Stimulated activated CD4-positive, alpha-beta T cell treated with anti-CD3 and anti-CD28 coated beads, Interleukin-1b, Interleukin-23, amount 100 ng/mL, for 1 hour (primary cell): ENCODE data around the gene LAMTOR2.

Experiments
- DNase-seq, 2 donors: peaks; one replicate each; pipeline ENCODE4 v3.0.0-alpha.2; 2020; ENCODE audit warnings: low read depth in 2 of 2

Gene LAMTOR2

DNA sequence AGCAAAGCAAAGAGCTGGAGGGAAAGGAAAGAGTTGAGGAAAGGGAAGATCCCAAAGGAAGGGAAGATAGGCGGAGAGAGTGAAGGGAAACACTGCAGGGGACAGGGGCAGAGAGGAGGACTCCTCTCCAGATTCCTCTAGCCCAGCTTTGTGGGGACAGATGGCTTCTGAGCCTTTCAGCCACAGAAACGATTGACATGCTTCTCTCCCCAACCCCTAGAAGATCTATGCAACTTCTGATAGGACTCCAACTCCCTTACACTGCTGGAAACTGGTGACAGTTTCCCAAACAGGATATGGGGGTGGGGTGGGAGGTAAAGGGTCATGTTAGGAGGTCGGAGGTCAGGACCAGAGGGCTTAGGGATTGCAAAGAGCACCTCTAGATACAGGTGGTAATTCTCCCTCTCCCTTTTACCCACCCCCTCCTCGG is 21.2 kb downstream of the LAMTOR2 start:
- no peak for DNase-seq

DNA sequence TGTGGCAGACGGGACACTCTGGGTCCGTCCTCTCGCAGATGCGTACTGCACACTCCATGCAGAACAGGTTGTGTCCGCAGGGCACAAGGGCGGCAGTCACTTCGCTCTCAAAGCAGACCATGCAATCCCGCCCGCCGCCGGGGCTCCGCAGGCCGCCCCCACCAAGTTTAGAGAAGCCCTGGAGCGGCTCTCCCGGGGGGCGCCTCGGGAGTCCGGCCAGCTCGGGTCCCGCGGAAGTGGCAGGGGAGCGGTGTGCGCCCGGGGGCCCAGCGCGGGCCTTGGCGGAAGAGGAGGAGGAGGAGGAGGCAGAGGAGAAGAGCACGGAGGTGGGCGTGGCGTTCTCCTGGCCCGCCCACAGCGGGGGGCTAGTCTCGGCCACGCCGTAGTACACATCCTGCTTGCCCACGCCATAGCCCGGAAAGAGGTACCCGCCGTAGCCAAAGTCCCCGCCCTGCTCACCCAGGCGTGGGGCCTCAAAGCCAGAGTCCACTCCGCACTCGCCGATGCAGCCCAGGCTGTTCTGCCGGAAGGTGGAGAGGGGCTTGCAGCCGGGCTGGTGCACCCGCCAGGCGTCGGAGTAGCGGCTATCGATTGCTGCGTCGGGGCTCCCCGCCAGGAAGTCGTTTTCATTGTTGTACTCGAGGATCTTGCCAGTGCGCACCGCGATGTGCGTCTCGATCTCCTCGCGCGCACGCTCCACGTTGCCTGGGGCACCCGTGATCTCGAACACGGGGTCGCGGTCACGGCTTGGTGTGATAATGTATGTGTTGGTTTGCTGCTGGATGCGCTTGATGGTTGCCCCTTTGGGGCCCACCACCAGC is 22.2 kb downstream of the LAMTOR2 start:
- no peak for DNase-seq

DNA sequence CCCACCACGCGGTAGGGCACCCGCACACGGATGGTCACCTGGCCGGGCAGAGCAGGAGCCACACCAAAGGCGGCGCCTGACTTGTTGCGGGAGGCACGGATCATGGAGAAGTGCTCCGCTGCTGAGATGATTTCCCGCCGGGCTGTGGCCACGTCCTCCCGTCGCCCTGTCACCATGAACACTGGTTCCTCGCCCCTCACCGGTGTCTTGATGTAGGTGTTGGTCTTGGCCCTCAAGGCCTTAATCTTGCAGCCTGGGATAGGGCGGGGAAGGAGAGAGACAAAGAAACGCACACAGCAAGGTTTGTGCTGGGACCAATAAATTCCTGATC is 22.8 kb downstream of the LAMTOR2 start:
- DNase-seq: no peak

DNA sequence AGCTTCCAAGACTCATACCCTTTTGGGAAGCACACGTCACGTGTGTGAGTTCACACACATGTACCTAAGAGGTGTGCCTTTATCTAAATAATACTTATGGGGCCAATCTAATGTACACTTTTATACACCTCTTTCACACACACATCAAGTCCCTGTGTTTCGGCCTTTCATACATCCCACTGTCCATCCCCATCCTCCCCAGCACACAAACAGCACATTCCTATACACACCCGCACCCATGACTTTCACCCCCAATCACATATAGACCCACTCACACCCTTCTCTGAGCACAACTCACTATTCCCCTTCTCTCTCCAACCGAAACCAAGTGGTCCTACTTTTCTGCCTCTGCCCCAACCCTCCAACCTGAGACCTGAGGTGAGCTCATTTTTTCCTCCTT is 24.1 kb downstream of the LAMTOR2 start:
- DNase-seq: no peak

DNA sequence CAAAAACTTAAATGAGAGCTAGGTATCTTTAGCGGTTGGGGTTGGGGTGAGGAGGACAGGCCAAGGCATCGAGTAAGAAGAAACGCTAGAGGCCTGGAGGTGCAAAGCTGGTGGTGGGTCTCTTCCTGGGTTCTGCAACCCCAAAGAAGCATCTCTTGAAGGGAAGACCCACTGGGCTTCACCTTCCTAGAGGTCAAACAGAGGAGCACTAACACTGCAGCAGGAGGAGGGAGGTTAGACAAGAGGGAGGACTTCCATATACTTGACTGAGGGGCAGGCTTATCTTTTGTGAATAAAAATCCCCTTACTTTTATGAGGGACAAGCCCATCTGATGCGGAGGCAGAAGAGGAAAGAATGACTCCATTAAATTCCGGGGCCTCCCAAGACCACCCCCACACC is 25.2 kb downstream of the LAMTOR2 start:
- no peak for DNase-seq

DNA sequence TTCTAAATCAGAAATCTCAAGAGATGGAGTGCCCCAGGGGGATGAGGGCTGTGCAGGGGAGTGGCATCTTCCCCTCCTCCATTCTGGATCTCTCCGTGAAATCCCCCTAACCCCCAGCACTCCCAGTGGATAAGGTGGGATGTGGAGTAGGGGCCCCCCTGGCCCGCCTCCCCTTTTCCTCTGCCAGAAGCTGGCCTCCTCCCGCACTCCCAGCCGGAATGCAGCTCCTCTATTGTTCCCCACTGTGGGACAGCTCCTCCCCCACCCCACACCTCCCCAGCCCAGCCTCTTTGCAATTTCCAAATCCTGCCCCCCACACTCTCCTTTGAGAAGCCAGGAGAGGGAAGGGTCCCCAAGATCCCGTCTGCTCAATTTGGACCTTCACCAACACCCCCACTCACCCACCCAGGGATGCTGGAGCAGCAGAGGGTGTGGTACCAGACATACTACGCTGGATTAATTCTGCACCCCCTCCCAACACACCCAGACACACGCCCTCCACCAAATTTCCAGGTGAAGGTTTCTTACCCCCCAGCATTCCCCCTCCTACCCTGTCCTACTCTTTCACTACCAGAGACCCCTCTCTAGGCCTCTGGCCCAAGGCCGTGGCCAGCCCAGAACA is 25.8 kb downstream of the LAMTOR2 start:
- no peak for DNase-seq

DNA sequence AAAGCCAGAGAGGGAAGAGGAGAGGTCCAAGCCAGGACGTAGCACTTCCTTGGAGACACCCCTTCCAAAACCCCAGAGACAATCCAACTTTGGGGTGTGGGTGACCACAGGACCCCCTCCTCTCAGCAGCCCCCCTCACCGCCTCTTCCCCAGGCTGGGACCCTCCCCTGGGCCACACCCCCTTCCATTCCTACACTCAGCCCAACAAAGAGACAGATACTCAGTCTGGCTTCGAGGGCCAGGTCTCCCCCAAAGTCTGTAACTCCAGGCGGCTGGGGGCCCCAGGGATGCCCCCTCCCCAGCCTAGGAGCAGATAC is 26.2 kb downstream of the LAMTOR2 start:
- no peak for DNase-seq

DNA sequence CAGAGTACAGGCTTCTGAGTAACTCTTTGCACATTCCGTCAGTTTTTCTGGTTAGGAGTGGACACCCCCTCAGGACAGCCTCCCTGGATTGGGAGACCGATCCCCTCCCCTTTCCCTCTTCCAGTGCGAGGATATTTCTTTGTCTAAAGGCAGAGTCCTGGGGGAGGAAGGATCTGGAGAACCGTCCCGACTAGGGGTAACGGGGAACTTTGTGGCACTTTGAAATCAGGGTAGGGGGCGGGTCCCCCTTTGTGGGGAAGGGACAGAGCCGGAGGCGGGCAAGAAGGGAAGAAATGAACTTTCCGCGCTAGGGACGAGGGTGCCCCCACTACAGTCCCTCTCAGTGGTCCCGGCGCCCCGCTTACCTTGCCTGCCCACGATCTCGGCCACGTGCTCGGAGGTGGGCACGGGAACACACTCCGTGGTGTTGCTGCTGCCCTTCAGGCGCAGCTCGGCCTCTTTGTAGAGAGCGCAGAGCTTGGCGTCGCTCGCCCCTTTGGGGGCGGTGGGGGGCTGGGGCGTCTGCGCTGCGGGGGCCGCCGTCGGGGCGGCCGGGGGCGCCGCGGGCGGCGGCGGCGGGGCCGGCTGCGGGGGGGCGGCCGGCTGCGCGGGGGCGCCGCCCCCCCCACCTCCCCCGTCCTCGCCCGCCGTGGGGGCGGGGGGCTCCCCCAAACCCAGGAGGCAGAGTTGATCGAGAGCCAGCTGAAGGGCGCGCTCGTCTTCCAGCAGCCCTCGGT is 26.8 kb downstream of the LAMTOR2 start:
- no peak for DNase-seq

DNA sequence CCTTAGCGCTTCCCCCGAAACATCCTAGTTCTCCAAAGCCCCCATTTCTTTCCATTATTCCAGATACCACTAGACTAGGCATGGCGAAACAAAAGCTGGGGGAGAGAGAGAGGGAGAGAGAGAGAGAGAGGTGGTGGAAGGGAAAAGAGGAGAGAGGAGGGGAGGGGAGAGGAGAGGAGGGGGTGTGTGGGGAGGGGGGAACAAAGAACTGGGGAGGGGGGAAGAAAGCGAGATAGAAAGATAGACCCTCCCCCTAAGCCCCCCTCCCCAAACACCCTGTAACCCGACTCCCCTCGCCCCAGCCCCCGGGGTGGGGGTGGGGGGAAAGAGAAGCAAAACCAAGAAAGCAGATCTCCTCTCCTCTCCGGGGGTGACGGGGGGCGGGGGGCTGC is 27.3 kb downstream of the LAMTOR2 start:
- DNase-seq: no peak

DNA sequence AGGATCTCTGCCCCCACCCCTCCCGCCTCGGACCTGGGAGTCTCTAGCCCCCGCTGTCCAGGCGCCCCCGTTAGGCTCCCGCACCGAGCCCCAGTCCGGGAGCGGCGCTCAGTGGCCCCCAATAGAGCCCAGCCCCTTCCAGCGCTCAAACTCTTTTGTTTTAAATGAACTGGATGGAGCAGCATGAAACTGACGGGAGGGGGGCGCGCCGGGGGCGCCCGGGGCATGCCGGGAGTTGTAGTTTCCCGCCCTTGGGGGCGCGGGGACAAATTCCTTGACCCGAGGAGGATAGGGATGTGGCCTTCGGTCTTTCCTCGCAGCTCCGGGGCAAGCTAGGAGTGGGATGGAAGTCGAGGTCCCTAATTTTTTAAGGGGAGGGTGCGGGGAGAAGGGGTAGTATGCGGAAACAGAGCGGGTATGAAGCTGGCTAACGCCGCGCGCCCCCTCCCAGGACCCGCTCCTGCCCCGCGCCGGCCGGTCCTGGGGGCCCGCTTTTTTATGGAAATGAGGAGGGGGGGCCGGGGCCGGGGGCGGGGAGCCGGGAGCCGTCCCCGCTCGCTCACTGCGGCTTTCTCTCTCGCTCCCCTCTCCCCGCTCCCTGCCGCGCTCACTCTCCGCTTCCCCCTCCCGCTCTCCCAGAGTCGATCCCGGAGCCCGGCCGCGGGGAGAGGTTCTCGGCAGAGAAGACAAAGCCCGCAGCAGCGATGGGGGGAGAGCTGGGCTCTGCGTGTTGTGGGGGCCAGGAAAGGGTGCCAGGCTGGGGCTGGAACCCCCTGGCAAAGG is 27.9 kb downstream of the LAMTOR2 start, which contains the start of gene MEX3A:
Gene MEX3A (minus strand): TSS at position 157 of the 783 bp plus-strand sequence. CDS start 467 bp downstream, outside the sequence.
- peak in 1 of 2 donors; percentile 41 for DNase-seq

DNA sequence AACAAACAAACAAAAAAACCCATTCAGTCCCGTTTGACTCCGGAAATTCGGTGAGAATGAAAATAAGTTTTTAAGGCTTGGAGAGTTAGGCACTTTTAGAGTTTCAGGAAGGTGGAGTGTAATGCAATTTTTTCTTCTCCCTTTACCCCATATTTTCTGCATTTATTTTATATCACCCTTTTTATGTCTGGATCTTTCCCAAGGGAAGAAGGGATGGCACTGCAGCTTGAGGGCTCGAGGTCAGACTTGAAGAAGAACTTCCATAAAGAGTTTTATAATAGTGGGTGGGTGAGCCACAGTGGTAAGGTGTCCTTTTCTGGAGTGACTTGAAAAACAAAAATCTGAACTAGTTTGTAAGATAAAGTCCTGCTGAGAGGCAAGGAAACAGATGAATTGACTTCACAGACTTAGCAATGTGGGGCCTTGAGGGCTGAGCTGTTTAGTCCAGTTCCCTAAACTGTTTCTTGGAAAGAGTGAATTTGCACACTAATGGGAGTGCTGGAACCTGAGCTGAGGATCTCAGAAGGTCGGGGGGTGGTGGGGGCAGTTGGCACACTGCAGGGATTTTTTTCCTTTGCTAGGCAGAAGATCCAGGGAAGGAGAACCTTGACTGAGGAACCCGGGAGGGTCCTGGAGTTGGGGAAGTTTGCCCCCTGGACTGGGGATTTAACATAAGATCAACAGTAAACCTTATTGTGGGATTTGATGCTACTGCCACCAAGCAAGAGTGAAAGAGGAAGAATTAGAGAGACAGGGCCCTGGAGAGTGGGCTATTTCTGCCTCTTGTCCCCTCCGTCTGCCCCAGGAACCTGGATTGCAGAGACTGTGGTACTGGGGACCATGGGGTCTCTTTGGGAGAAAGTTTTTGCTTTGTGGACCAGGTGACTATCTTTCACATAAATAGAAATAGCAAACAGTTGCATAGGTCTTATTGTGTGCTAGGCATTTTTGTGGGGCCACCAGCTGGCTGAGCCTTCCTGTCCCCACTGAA is 29.5 kb downstream of the LAMTOR2 start:
- no peak for DNase-seq

DNA sequence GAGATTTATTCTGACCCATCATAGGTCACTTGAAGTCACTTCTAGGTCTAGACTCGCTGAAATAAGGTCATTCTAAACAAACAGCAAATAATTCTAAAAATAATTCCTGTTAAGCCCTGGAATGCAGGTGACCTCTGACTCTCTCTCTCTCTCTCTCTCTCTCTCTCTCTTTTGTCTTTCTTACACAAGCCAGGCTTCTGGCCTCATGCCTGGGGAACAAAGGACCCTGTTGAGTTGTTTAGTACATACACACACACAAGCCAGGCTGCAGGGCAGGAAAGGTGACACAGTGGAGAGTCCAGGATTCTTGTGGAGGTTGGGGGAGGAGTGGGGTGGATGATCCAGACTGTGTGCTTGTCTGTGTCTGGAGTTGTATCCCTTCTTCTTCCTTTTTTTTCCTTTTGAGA is 31.7 kb downstream of the LAMTOR2 start:
- no peak for DNase-seq

DNA sequence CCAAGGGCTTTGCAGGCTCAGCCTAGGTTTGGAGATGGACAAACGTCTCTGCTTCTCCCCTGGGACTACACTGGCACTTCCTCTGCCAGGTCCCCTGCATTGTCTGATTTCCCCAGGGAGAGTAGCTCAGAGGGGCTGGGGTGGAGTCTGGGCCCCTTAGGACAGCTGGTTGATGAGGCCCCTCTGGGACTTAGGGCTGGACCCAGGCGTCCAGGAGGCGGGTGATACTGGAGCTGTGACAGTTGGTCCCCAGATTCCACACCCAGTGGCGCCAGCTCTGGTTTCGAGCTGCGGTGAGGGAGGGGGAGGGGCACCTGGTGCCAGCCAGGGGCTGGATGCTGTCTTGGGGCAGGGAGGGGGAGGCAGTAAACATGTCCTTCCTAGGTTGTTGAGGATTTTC is 35.1 kb downstream of the LAMTOR2 start:
- no peak for DNase-seq

DNA sequence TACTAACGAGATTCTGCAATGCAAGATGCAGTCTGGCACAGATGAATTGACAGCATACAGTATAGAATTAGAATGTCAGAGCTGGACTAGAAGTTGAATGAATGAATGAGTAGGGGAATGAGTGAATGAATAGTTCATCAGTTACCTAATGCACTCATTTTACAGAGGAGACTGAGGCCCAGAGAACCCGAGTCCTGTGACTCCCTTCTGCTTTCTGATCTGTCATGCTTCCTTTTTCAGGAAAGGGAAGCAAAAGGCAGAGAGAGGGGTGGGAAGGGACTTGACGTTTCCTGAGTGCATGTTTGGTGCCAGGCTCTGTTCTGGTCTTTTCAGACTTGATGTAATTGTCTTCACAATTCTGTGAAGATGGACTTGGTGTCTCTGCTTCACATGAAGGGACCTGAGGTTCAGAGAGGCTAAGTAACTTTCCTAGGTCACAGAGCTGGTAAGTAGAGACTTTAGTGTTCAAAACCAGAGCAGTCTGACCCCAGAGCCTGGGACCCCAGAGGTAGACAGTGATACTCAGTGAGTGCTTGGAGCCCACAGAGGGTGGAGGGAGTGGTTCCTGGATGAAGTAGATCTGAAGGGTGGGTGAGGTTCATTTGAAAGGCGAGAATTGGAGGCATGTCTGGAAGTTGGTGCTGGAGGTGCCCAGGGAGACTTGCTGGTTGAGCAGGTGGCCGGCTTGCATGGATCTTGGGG is 35.7 kb downstream of the LAMTOR2 start:
- no peak for DNase-seq

DNA sequence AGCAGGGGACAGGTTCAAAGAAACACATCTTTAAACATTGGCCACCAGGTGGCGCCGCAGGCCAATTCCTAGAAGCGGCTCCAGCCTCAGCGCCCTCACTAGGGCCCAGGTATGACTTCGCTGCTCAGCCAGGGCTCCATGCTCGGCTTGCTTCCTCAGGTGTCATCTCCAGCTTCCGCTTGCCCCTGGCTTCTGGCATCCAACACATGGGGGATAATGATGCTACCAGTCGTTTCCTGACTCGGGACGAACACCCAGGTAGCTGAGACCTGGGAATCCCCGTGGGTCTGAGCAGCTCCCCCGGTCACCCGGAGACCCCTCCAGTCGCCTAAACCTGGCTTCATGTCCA is 36.2 kb downstream of the LAMTOR2 start:
- peak; percentile 76 to 84 for DNase-seq

DNA sequence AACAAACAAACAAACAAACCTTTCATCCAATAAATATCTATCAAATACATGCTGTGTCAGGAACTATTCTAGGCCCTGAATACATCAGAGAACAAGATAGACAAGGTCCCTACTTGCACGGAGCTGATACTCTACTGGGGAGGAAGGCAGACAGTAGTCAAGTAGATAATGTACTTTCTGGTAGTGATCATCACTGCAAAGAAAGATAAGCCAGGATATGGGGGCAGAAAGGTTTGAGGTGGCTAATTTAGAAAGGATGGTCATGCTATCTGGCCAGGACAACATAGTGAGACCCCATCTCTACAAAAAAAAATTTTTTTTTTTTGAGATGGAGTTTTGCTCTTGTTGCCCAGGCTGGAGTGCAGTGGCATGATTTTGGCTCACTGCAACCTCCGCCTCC is 37.0 kb downstream of the LAMTOR2 start:
- no peak for DNase-seq

DNA sequence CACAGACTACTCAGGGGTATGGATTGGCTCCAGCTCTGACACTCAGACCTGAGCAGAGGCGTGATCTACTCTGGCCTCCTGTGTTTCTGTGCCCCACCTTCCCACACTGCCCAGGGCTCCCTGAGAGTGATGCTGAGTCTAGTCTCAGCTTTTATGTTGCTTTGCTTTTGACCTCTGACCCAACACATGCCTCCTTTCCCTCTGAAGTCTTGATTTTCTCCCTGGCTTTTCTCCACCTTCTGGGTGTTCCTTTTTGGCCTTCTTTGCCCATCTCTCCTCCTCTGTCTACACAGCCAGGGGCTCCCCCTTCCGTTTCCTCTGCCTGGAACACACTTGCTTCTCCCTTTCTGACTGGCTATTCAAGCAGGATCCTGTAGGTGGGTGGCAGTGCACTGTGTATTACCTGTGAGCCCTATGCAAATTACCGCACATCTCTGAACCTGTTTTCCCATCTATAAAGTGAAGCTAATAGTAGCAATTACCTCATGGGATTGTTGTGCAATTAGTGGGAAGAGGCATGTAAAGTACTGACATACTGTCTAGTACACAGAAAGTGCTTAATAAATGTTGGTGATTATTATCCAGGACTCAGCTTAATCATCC is 41.4 kb downstream of the LAMTOR2 start:
- DNase-seq: no peak

DNA sequence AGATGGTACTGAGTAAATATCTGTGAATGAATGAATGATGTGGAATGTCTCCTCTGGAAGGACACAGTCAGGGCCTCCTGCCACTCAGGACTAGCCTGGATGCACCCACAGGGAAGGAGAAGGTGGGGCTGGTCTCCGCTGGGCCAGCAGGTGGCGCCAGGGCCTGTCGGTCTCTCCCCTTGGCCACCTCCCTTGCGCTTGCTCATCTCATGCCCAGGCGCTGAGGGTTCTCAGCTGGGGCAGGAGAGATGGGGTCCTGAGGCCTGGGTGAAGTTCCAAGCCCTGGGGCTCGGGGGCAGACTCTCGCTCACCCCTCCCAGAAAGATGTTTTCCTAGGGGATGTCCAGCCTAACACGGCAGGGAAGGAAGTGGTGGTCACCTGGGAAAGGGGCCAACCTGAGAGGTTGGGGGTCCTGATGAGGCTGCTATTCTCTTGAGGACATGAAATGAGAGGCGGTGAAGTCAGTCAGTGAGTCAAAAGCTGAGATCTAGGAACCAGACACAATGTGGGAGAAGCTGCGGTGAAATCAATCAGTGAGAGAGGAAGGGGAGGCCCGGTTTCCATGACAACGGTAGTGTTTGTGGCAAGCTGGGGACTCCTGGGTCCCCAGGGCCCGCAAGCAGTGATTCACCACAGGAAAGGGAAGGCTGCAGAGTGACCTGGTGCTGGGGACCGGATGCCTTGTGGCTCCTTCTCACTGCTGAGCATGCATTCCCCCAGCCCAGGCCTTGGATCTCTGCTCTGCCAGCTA is 42.2 kb downstream of the LAMTOR2 start:
- peak; percentile 75 to 76 for DNase-seq

DNA sequence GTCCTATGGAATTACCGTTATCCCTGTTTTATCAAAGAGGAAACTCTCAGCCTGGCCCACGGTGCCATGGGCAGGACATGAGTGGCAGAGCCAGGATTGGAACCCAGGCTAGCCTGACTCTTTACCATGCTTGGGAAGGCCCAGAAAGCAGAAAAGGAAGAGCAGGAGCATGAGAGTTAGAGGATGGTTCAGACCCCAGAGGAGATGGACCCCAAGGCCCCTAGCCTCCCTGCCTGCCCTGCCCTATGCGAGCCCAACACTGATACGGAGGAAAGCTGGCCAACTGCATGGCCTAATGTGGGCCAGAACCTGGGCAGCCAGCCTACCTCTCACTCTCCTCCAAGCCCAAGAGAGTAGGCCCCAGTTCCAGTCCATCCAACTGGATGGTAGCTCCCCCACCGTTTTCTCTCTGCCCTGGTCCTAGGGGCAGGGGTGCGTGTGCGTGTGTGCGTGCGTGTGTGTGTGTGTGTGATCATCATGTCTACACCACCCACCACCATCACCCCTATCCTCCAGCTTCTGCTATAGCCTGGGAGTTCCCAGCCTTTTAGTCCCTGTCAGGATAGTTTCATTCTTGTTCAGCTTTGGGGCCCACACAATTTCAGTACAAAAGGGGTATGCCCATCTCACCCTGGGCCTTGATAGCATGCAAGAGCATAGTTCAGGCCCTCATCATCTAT is 43.1 kb downstream of the LAMTOR2 start:
- no peak for DNase-seq
